Transverse colon (tissue), 4 donors: ENCODE results near the gene MDM2. TPM values are rescaled to one million over a fixed set of nuclear protein-coding genes. Genes with fewer than 3 reads are reported as not detected.
"Not testable (repeated sequence)": the region's sequence is repeated elsewhere in the genome, so short reads cannot be mapped to it uniquely, and the experiment has no call there.

Experiments
- DNase-seq: peaks from one replicate; pipeline ENCODE4 v3.0.0-alpha.2; 2019
- H3K27ac ChIP-seq, 4 donors: fragments of 200-600 bp; sonication (generic); 2 replicates each; pipeline ENCODE4 v1.5.1; 2016 to 2018; ENCODE audit warnings: inconsistent platforms in 4 of 4
- H3K27me3 ChIP-seq: fragments of 200-600 bp; sonication (generic); 2 replicates; pipeline ENCODE4 v1.5.1; 2017; ENCODE audit warnings: inconsistent platforms
- H3K36me3 ChIP-seq, 4 donors: fragments of 200-600 bp; sonication (generic); 2 replicates each; pipeline ENCODE4 v1.5.1; 2017 to 2019; ENCODE audit warnings: inconsistent platforms in 4 of 4
- H3K4me1 ChIP-seq, 4 donors: fragments of 200-600 bp; sonication (generic); 2 replicates each; pipeline ENCODE4 v1.5.1; 2017 to 2020; ENCODE audit warnings: inconsistent platforms in 4 of 4
- H3K4me3 ChIP-seq, 4 donors: fragments of 200-600 bp; sonication (generic); 1 replicate in 1 of 4; 2 replicates in 3 of 4; pipeline versions ENCODE4 v1.5.1 to v1.6.1; 2017 to 2019; ENCODE audit warnings: inconsistent platforms in 4 of 4
- H3K9me3 ChIP-seq, 2 donors: fragments of 200-600 bp; sonication (generic); 2 replicates each; pipeline ENCODE4 v1.5.1; 2017 to 2019; ENCODE audit warnings: inconsistent platforms in 2 of 2
- CTCF ChIP-seq, 5 experiments: fragments of 200-600 bp in 3 of 5; fragments of 450-650 bp in 2 of 5; sonication (generic) in 3 of 5; IDR thresholded peaks; 1 replicate in 2 of 5; 2 replicates in 3 of 5; pipeline ENCODE4 v1.5.1; 2016 to 2017; ENCODE audit warnings: antibody characterized with exemption in 5 of 5, inconsistent platforms in 3 of 5, mild to moderate bottlenecking in 2 of 5, moderate library complexity in 1 of 5
- EP300 ChIP-seq: sonication (generic); formaldehyde crosslinking; IDR thresholded peaks from one replicate; pipeline ENCODE4 v1.6.1; 2017; ENCODE audit warnings: antibody characterized with exemption, low read depth
- POLR2A ChIP-seq: fragments of 450-650 bp; IDR thresholded peaks from one replicate; pipeline ENCODE4 v1.6.1; 2016; ENCODE audit warnings: antibody characterized with exemption, mild to moderate bottlenecking, moderate library complexity
- POLR2AphosphoS5 ChIP-seq, 3 donors: sonication (generic); formaldehyde crosslinking; IDR thresholded peaks; one replicate each; pipeline ENCODE4 v1.6.1; 2016; ENCODE audit warnings: antibody characterized with exemption in 3 of 3
- WGBS, 2 donors: methylation state at CpG; one replicate each; pipeline ENCODE4 v1.1.5; 2018; ENCODE audit warnings: low coverage in 1 of 2; 5-methylcytosine and 5-hydroxymethylcytosine counted together
- in situ Hi-C, 4 donors: fragments of 200-750 bp; cut with MboI; loops; one replicate each; pipeline versions ENCODE4 v1.15.0 to v1.15.1; 2017; ENCODE audit warnings: low sequenced_read_pairs in 3 of 4, low pct_ligation_motif_present in 1 of 4, low pct_unique_long_range_greater_than_20kb in 1 of 4
- intact Hi-C: fragments of 100-400 bp; cut with DNase I; formaldehyde crosslinking; loops from one replicate; pipeline ENCODE4 v1.15.1; 2023; ENCODE audit warnings: low total_unique reads
- total RNA-seq, 4 donors: library from RNA; depleted of rRNA; stranded (reverse); fragments of >200 nt; gene quantifications; one replicate each; pipeline ENCODE4 v1.1.0, GENCODE V29; 2016

Gene MDM2
- total RNA-seq, 4 donors from 2014 or later: 45.7 to 291 (median 220) TPM

GRCh38 chr12:68839183-68840147, 31.5 kb downstream of the MDM2 start:
- no peaks in the 10 kb centered on the region for H3K27me3 ChIP-seq
- H3K4me1 ChIP-seq: no peaks in the 10 kb centered on the region
- no peak for DNase-seq
- H3K4me3 ChIP-seq: no peak overlapping the region
- H3K9me3 ChIP-seq: no peaks in the 10 kb centered on the region
- TF ChIP-seq EP300 (no peak), CTCF (IDR thresholded peaks at IDR 0.05) (no peak), POLR2A (no peak), POLR2AphosphoS5 (IDR thresholded peaks at IDR 0.05) (no peak)
- H3K27ac ChIP-seq: no peak overlapping the region
- H3K36me3 ChIP-seq: peaks cover 0 to 66% (median 32%) of the 10 kb centered on the region in 4 donors
- 61 to 74% methylated on average over 2 of the region's 2 CpGs for WGBS, 2 donors
- in situ Hi-C loops (no loop called here), intact Hi-C loops (no loop called here)

- H3K4me3 ChIP-seq, in situ Hi-C loops, H3K27ac ChIP-seq, H3K27me3 ChIP-seq, H3K4me1 ChIP-seq, intact Hi-C loops, H3K9me3 ChIP-seq, DNase-seq: not testable (repeated sequence)
- H3K36me3 ChIP-seq: peaks cover 0 to 66% (median 28%) of the 10 kb centered on the region in 4 donors
- 49 to 67% methylated on average over 5 of the region's 5 CpGs for WGBS, 2 donors
Measured at GRCh38 chr12:68841175-68841574, 33.2 kb downstream of the MDM2 start.

GRCh38 chr12:68841717-68842116, 33.7 kb downstream of the MDM2 start:
- Histone ChIP-seq H3K4me3 (no peak overlapping the region), H3K36me3 (peaks cover 0 to 60% (median 26%) of the 10 kb centered on the region in 4 donors)

GRCh38 chr12:68842123-68842522, 34.1 kb downstream of the MDM2 start:
- in situ Hi-C loops (no loop called here), intact Hi-C loops (no loop called here)
- Histone ChIP-seq H3K4me3 (no peak overlapping the region), H3K4me1 (no peaks in the 10 kb centered on the region), H3K27ac (no peak overlapping the region), H3K27me3 (no peaks in the 10 kb centered on the region), H3K36me3 (peaks cover 0 to 56% (median 24%) of the 10 kb centered on the region in 4 donors), H3K9me3 (no peaks in the 10 kb centered on the region)
- no peak for DNase-seq
- no peak for TF ChIP-seq CTCF (IDR thresholded peaks at IDR 0.05)
- no peak for TF ChIP-seq EP300
- 92 to 100% methylated on average over 3 of the region's 3 CpGs for WGBS, 2 donors

More at GRCh38 chr12:68841717-68842116, 33.7 kb downstream of the MDM2 start:
- H3K9me3 ChIP-seq: no peaks in the 10 kb centered on the region
- intact Hi-C loops (no loop called here), in situ Hi-C loops (no loop called here)
- TF ChIP-seq POLR2A (no peak), CTCF (IDR thresholded peaks at IDR 0.05) (no peak)
- 89 to 94% methylated on average over 2 of the region's 2 CpGs for WGBS, 2 donors
- no peaks in the 10 kb centered on the region for H3K27me3 ChIP-seq
- no peak overlapping the region for H3K27ac ChIP-seq
- H3K4me1 ChIP-seq: no peaks in the 10 kb centered on the region
- no peak for DNase-seq
